ENCODE results near the gene SCAMP1.

GRCh38 chr5:78320401-78320800 lies 40.0 kb upstream of the SCAMP1 start:
- TF ChIP-seq POLR2A (IDR thresholded peaks at IDR 0.05; ENCODE audit: low read length) (no peak), GATA1 (IDR thresholded peaks at IDR 0.05; ENCODE audit: low read depth, low read length) (no peak)
